GM19372 (cell line): Measurements from ENCODE around the gene SGSM1.

Experiments used
- ATAC-seq: cut with Tn5 transposase; IDR thresholded peaks from one replicate; pipeline ENCODE4 v1.9.1; 2021; ENCODE audit warnings: mild to moderate bottlenecking, low read depth, moderate library complexity; ENCODE audit not compliant: unreplicated experiment

Gene SGSM1, protein sequence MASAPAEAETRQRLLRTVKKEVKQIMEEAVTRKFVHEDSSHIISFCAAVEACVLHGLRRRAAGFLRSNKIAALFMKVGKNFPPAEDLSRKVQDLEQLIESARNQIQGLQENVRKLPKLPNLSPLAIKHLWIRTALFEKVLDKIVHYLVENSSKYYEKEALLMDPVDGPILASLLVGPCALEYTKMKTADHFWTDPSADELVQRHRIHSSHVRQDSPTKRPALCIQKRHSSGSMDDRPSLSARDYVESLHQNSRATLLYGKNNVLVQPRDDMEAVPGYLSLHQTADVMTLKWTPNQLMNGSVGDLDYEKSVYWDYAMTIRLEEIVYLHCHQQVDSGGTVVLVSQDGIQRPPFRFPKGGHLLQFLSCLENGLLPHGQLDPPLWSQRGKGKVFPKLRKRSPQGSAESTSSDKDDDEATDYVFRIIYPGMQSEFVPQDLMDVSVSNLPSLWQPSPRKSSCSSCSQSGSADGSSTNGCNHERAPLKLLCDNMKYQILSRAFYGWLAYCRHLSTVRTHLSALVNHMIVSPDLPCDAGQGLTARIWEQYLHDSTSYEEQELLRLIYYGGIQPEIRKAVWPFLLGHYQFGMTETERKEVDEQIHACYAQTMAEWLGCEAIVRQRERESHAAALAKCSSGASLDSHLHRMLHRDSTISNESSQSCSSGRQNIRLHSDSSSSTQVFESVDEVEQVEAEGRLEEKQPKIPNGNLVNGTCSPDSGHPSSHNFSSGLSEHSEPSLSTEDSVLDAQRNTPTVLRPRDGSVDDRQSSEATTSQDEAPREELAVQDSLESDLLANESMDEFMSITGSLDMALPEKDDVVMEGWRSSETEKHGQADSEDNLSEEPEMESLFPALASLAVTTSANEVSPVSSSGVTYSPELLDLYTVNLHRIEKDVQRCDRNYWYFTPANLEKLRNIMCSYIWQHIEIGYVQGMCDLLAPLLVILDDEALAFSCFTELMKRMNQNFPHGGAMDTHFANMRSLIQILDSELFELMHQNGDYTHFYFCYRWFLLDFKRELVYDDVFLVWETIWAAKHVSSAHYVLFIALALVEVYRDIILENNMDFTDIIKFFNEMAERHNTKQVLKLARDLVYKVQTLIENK

DNA sequence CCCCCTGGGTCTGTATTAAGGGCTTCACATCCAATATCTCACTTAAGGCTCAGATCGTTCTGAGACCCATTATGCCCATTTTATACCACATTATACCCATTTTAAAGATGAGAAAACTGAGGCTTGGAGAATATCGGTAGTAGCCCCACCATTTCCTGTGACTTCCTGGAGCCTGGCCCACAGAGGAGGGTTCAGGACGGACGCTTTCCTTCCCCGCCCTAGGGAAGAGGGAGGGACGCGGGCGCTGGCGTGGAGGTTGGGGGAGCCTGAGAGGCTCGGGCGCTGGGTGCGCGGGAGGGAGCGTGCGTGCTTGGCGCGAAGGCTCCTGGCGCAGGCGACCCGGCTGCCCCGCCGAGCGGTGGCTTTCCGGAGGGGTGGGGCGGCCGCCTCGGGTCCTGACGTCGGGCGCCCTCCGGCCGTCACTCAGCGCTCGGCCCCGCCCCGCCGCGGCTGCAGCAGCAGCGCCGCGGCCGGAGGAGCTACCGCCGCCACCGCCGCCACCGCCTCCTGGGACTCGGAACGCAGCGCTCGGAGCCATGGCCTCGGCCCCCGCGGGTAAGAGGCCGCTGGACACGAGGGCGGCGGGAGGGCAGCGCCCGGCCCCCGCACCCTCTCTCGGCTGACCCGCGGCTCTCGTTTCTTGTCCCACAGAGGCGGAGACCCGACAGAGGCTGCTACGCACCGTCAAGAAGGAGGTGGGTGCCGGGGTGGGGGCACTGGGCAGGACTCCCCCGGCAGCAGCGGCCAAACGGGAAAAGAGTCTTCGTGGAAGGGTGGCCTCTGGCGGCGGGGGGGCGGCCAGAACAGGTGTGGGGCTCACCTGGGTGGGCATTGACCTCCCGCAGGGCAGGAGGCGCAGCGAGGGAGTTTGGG is at the start of gene SGSM1:
TSS of gene SGSM1 (plus strand) at position 422 of the 873 bp plus-strand sequence. CDS start at position 537, 115 bp downstream.
- no peak for ATAC-seq

DNA sequence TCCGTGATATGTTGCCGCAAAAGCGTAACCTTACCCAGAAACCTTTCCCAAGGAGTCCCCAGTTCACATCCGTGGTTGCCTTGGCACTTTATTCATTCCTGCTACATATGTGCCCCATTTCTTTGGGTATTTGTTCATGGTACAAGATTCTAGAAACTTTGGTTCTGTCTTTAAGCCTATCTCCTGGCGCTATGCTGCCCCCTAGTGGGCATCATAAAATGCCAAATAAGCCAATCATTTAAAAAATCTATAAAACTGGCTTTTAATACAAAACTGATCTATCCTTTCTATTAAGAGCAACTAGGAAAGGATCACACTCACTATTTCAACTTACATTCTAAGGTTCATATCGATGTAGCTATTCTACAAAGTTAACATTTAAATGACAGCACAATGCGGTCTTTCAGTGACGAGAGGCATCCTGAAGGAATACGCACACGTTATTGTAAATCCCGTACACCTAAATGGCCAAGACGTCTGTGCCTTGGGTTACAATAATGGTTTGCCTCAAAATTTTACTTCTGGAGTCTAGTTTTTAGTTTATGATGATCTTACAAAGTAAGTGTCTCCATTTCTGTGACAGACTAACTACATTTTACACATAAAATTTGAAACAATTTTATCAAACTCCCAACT is 47.7 kb upstream of the SGSM1 start:
- no peak for ATAC-seq

DNA sequence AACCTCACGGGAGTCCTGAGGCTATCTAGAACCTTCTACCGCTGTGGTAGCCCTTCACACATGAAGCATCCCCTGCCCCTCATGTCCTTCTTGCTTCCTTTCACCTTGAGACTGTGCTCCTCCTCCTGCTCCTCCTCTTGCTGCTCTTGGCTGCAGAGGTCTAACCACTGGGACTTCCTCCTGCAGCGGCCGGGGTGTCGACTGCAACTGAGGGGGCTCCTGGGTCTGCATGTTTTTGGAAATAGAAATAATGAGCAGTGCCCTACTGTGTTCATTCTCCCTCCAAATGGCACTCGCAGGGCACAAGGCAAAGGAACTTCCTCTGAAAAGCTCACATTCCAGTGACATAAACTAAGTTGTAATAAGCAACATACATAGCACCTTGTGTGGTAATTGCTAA is 46.2 kb upstream of the SGSM1 start:
- ATAC-seq: no peak

DNA sequence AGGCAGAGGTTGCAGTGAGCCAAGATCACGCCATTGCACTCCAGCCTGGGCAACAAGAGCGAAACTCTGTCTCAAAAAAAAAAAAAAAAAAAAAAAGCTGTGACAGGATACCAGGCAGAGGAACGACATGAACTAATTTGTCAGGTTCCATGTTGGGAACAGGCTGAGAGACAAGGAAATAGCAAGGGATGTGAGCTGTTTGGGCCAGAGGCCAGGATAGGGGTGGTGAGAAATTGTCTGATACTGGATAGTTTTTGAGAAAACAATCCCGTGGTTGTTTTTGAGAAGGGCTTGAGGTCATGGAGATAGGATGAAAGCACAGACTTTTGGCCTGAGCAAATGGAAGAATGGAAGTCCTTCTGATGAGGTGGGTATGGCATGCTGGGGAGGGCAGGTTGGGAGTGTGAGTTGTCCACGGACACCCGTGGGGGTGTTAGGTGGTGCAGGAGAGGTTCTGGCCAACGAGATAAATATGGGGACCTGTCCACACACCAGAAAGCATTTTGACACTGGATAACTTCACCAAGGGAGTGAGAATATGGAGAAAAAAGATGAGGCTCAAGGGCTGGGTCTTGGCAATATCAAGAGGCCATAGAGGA is 45.2 kb upstream of the SGSM1 start:
- ATAC-seq: no peak

DNA sequence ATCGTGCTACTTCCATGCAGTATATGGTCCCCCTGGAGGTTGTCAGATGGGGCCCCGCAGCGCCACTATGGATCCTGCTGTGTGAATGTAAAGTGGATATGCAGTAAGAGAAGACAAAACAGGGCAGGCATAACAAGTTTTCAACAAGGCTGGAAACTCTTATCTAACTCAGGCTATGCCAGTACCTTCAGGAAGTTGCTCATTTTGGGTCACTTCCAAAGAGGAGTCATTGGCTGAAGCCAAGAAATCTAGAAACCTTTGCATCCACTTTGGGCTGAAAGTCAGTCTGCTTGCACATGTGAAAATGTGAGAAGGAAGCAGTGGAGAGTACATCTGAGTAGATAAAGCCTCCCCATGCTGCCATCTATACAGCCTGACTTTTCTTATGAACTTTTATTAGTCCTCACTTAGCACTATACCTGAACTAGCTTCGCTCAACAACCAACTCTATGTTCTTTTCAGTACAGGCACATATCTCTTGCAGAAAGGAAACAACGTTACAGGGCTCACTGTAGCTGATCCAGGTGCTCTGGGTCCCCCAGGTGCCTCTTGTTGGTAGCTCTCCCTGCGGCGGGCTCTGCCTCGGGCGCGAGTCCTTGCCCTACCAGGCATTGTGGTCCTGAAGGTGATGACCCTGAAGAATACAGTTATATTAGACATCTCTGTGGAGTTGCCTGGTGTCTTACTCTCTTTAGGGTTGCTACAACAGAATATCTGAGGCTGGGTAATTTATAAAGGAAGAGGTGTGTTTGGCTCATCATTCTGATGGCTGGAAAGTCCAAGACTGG is 43.9 kb upstream of the SGSM1 start:
- no peak for ATAC-seq

DNA sequence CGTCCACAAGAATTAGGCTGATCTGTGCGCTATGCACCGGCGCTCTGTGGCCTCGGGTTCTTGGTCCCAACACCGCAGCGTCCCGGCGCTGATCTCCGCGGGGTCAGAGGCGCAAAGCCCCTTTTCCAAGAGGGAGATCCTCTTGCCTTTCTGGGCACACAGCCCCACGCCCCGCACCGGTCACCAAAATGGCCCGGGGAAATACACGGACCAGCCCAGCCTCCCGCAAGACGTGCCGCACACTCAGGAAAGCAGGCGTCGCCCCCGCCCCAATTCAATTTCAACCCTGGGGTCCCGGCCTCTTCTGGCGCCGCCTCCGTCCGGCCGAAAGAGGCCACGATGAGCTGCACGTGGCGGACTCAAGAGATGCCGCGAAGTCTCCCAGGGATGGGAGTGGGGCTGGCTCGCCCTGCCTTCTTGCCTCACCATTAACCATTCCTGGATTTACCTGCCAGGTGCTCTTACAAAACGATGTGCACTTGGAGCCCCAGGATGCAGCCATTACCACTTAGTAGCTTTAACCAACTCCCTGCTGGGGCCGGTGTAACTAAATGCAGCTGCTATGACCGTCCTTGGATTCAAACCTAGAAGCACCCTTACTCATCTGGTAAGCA is 42.0 kb upstream of the SGSM1 start:
- no peak for ATAC-seq

DNA sequence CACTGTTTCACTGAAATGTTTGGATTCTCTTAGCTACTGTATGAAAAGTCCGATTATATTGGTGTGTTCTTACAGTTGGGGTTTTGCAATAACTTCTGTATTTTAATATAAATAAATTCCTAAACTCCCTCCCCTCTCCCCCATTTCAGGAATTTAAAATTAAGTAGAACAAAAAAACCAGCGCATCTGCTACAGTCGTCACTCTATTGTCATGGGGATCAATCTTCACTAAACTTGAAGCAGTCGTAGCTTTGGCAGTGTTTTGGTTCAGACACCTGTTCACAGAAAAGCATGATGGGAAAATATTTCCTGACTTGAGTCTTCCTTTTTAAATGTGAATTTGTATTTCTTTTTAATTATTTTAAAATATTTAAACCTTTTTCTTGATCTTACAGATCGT is 40.8 kb upstream of the SGSM1 start:
- no peak for ATAC-seq

DNA sequence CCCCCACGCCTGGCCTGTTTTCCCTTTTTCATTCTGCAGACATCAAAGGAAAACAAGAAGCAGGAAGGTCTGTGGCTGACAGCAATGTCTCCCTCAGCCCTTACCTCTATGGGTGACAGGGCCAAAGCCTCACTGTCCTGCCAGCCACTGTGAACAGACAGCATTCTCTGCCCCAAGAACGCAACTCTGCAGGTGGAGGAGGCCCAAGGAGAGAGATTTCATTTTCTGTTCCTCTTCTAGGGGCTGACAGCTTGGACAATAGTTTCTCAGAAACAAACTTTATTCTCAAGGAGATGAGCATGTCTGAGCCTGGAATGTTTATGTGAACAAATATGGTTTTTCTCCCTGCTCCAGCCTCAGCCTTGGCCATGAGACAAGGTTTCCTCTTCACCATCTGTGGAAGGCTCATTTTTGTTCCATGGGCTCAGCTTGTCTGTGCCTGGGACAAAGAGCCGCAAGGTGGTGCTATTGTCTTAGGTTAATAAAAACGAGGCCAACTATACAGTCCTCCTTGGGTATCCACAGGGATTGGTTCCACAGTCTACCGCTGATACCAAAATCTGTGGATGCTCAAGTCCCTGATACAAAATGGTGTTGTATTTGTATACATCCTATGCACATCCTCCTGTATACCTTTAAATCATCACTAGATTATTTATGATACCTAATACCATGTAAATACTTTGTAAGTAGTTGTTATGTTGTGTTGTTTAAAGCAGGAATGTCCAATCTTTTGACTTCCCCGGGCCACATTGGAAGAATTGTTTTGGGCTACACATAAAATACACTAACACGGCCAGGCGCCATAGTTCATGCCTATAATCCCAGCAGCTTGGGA is 37.3 kb upstream of the SGSM1 start:
- ATAC-seq: no peak

DNA sequence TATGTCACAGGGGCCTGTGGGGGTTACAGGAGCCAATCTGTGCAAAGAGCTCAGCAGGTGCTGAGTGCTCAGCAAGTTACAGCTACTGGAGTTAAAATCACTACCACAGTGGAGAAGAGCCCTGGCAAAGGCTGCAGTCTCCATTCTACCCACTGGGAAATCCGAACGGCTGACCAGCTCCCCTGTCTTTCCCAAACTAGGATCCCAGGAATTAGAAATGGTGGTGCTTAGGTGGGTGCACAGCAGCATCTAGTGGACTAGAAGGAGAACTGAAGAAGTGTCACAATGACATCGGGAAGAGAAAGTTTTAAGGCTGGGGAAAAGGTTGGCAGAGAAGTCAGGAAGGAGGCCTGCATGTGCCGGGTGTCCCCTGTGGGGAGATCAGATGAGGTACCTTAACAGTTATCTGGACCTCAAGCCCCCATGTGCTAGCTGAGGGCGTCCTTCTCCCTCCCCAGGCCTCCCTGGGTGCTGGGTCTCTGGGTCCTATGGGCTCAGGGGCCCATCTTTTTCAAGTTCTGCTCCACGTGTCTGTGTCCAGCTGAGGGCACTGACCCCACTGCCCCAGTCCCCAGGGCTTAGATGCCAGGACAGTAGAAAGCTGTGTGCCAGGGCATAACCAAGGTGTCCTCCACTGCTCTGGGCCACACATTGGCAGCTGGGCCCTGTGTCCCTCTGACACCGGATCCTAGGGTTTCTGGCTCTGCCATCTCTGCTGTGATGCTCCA is 33.4 kb upstream of the SGSM1 start:
- no peak for ATAC-seq

DNA sequence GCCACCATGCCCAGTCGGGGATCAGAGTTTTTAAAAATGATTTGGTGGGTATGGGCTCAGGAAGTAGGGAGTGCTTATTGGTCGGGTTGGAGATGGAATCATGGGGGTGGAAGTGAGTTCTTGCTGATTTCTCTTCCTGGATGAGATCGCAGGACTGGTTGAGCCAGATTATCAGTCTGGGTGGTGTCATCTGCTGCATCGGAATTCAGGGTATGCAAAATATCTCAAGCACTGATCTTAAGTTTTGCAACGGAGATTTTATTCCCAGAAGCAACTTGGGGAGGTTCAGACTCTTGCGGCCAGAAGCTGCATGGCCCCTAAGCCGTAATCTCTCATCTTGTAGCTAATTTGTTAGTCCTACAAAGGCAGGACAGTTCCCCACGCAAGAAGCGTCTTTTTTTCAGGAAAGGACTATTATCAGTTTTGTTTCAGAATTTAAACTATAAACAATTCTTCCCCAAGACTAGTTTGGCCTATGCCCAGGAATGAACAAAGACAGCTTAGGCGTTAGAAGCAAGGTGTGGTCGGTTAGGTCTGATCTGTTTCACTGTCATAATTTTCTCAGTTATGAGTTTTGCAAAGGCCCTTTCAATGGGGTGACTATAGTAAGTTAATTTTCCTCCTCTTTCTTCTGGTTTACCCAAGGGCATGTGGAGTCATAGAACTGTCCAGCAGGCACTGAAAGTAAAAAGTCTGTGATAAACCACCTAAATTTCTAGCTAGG is 30.1 kb upstream of the SGSM1 start:
- no peak for ATAC-seq

DNA sequence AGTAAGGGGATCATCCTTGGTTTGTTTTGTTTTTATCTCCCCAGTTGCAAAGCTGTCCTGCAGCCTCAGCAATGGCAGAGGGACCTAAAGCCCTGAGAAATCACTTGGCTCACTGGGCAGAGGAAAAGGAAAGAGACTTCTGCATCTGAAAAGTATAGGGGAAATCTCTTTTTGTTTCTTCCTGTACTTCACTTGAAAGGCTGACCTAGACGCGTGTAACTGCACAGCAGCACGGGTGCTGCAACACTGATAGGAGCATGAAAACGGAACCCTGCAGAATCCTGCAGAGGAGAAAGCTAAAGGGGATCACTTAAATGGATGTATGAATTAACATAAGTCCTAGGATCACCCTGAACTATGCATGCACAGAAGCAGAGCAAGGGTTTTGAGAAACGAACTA is 29.5 kb upstream of the SGSM1 start:
- no peak for ATAC-seq

DNA sequence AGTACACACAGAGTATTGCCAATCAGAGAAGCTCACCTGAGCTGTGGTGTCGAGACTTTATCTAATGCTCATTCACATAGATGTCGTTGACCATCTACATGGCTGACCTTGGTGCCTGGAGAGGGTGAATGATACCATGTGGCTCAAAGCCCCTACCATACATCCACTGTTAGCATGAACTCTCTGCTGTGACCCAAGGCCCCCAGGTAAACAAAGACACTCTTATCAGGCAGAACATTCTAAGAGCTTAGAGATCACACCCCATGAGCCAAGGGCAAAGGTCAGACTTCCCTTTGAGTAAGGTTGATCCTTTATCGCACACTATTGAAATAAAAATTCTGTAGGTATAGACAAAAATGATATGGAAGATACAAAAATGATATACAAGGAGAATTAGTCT is 16.5 kb upstream of the SGSM1 start:
- ATAC-seq: no peak

DNA sequence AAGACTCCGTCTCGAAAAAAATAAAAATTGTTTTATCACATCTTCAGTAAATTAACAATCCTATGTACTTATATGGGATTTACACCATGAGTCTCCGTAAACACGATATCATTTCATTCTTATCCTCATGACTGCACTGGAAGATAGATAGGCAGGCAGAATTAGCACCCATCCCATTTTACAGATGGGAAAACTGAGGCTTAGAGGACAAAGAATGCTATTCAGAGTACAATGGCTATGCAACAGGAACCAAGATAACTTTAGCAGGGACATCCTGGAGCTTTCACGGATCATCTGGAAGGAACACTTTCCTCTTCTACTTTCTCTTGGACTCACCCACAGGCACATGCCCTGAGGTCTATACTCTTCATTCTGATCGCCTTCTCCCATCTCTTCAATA is 14.6 kb upstream of the SGSM1 start:
- no peak for ATAC-seq

DNA sequence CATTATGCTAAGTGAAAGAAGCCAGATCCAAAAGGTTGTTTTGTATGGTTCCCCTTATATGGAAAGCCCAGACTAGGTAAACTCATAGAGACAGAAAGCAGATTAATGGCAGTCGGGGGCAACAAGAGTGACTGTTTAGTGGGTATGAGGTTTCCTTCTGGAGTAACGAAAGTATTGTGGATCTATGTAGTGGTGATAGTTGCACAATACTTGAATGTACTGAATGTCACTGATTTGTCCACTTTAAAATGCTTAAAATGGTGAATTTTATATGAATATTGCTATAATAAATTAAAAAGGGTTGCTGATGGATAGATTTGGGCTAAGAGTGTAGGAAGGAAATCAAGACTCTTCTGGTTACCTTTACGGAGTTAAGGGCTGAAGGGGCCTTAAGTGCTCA is 10.0 kb upstream of the SGSM1 start:
- no peak for ATAC-seq

DNA sequence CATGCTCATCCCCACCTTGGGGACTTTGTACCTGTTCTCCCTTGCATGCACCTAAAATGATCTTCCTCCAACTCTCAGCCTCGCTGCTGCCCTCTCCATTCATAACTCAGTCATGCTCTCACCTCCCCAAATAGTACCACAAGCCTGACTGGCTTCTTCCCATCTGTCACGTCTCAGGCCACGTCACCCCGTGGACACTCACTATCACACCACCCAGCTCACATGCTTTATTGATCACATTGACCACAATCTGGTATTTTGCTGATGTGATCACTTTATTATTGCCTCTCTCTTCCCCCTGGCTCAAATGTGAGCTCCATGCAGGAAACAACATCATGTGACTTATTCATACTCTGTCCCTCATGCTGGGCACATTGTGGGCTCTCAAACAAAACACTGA is 9.2 kb upstream of the SGSM1 start:
- no peak for ATAC-seq

DNA sequence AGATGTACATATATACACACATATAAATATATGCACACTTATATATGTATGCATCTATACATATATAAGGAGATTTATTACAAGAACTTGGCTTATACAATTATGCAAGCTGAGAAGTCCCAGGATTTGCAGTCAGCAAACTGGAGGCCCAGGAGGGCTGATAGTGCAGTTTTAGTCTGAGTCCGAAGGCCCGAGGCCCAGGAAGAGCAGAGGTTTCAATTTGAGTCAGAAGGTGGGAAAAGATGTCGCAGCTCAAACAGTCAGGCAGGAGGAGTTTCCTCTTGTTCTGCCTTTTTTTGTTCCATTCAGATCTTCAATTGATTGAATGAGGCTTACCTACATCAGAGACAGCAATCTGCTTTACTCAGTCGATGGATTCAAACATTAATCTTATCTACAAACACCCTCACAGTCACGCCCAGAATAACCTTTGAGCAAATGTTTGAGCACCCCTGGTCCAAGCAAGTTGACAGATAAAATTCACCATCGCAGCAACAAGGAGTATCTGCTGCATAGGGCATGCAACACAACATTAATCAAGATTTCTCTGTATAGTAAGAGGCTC is 4.0 kb upstream of the SGSM1 start:
- ATAC-seq: no peak
